Measurements from ENCODE around the gene MAP3K13. TPM values are rescaled to one million over a fixed set of nuclear protein-coding genes. Genes with fewer than 3 reads are reported as not detected.

MAP3K13 gene
- total and polyA plus RNA-seq, 2 of the 13 experiments (the other 11 are each of a cell fraction or from before 2014, with no cell fraction given), result 24.2 to 26.5 TPM

DNA sequence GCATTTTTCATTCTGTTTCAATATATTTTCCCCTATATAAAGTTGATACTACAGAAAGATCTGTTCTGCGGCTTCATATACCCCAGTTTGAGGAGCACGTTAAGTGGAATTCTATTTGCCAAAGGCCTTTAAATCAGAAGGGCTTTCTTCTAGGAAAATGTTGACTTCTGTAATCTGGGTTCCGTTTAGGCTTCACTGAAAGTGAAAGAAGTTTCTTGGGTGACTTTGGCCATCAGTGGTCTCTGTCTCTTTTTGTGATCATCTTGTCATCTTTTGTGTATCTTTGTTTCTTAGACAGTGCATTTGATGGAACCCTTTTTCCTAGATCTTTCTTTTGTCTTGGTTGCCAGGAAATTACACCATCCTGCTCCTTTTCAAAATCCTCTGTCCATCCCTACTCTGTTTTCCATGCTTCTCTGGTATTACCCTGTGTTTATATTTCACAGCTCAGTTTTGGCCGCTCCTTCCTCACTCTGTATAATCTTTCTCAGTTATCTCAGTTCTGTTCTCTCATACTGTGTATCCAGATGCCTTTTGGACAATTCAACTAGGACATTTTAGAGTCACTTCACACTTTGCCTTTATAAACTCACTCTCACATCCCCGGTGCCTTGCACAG, 40.7 kb upstream of the MAP3K13 start:
- ChIA-PET CTCF (ENCODE audit: low intra/inter-chr PET ratio, low total read pairs) (no interaction called here), POLR2A (no interaction called here)
- H3K9ac ChIP-seq (ENCODE audit: insufficient read depth, low read depth, low read length), result no peak overlapping the region
- H3K9me3 ChIP-seq (ENCODE audit: low read length), result no peaks in the 10 kb centered on the region
- H4K20me1 ChIP-seq (ENCODE audit: insufficient read depth, low read length), result no peaks in the 10 kb centered on the region
- FAIRE-seq, result no peak
- DNase-seq (ENCODE audit: low spot score), result no peak
- peaks cover 31% of the 10 kb centered on the region for H3K4me1 ChIP-seq (ENCODE audit: insufficient read depth, low read length)
- no peak overlapping the region for H3K4me2 ChIP-seq (ENCODE audit: low read depth, low read length)
- BruUV-seq (replicated peaks), result no TSS peak
- no peaks in the 10 kb centered on the region for H3K27me3 ChIP-seq (ENCODE audit: control insufficient read depth in 1 of 2, insufficient read depth in 2 of 2, low read length in 2 of 2)
- intact Hi-C loops (cut with micrococcal nuclease; ENCODE audit: unreplicated experiment) (no loop called here), in situ Hi-C loops (cut with HindIII; ENCODE audit: extremely low pct_ligation_motif_present, low pct_unique_long_range_greater_than_20kb) (no loop called here)
- H3K4me3 ChIP-seq (replicated peaks in 1 of 3; ENCODE audit: insufficient read depth in 1 of 3, low read depth in 2 of 3, low read length in 3 of 3), result no peak overlapping the region
- H3K27ac ChIP-seq (ENCODE audit: extremely low read length, insufficient read depth, low read length), result no peak overlapping the region
- no peak for TF ChIP-seq ZNF792 (CRISPR knock-in tag; IDR thresholded peaks at IDR 0.05)
- WGBS (ENCODE audit: low lambda C conversion rate), result 89% methylated on average over 5 of the region's 5 CpGs
- no peaks in the 10 kb centered on the region for H3K36me3 ChIP-seq (replicated peaks in 1 of 2; ENCODE audit: control insufficient read depth in 1 of 2, insufficient read depth in 2 of 2, low read length in 2 of 2)
- ATAC-seq, result no peak
- H3K79me2 ChIP-seq (ENCODE audit: insufficient read depth, low read length), result no peaks in the 10 kb centered on the region
- H2AFZ ChIP-seq (ENCODE audit: low read length), result no peak overlapping the region

DNA sequence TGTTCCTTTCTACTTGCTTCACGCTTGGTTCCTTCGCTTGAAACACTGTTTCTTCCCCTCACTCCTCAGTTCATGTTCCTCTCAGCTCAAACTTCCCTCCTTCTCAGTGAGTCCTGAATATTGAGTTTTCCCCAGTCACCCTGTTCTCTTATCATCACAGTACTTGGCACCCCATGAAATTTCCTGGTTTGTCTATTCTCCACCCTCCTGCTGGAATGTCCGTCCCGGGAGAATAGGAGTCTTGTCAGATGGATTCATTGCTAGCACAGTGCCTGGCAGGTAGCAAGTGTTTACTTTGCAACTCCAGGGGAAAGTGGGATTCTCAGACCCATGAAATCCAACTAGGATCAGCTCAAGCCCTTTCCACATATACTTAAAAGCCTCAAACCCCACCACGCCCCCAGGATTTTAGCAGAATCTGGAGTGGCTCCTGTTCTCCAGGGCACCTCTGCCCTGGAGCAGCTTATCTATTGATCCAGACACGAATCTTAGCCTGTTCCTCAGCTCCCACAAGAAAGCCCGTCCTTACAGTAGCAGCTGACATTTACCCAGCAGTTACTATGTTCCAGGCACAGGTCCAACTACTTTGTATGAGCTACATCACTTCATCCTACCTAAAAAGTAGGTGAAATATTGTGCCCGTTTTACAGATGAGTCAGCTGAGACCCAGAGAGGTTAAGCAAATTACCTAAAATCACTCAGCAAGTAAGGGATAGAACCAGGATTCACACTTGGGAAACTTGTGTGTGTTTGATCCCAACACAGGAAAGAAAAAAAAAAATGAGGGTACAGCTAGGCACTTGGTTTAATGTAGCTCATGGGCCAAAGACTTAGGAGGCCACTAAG, 36.8 kb upstream of the MAP3K13 start:
- Histone ChIP-seq H3K9ac (ENCODE audit: insufficient read depth, low read depth, low read length) (no peak overlapping the region), H3K4me3 (replicated peaks in 1 of 3; ENCODE audit: insufficient read depth in 1 of 3, low read depth in 2 of 3, low read length in 3 of 3) (no peak overlapping the region), H3K36me3 (replicated peaks in 1 of 2; ENCODE audit: control insufficient read depth in 1 of 2, insufficient read depth in 2 of 2, low read length in 2 of 2) (no peaks in the 10 kb centered on the region; a peak in 1 of 5 replicates), H3K4me1 (ENCODE audit: insufficient read depth, low read length) (peaks cover 46% of the 10 kb centered on the region), H3K27me3 (ENCODE audit: control insufficient read depth in 1 of 2, insufficient read depth in 2 of 2, low read length in 2 of 2) (no peaks in the 10 kb centered on the region), H3K79me2 (ENCODE audit: insufficient read depth, low read length) (peaks cover 20% of the 10 kb centered on the region), H2AFZ (ENCODE audit: low read length) (no peak overlapping the region), H4K20me1 (ENCODE audit: insufficient read depth, low read length) (no peaks in the 10 kb centered on the region), H3K9me3 (ENCODE audit: low read length) (no peaks in the 10 kb centered on the region), H3K27ac (ENCODE audit: extremely low read length, insufficient read depth, low read length) (no peak overlapping the region), H3K4me2 (ENCODE audit: low read depth, low read length) (no peak overlapping the region)
- POLR2A ChIA-PET, result interaction anchor here (1.4 kb wide), 1 partner anchor 17 kb away, joined by 3 read pairs; no protein-coding TSS in a partner anchor
- WGBS (ENCODE audit: low lambda C conversion rate), result 84% methylated on average over 8 of the region's 8 CpGs
- FAIRE-seq (no peak), ATAC-seq (no peak), DNase-seq (ENCODE audit: low spot score) (no peak)
- intact Hi-C loops (cut with micrococcal nuclease; ENCODE audit: unreplicated experiment) (no loop called here), in situ Hi-C loops (cut with HindIII; ENCODE audit: extremely low pct_ligation_motif_present, low pct_unique_long_range_greater_than_20kb) (no loop called here)
- CTCF ChIA-PET (ENCODE audit: low intra/inter-chr PET ratio, low total read pairs), result no interaction called here
- TF ChIP-seq ZNF629 (CRISPR knock-in tag; conservative IDR thresholded peaks at IDR 0.05) (peak; percentile 83), ZMYM3 (CRISPR knock-in tag; IDR thresholded peaks at IDR 0.05) (peak; percentile 27; the same call in 1 of the 2 replicates), ZNF768 (CRISPR knock-in tag; IDR thresholded peaks at IDR 0.05) (peak; percentile 50; the same call in 1 of the 2 replicates)
- TF ChIP-seq, protein P1, sequence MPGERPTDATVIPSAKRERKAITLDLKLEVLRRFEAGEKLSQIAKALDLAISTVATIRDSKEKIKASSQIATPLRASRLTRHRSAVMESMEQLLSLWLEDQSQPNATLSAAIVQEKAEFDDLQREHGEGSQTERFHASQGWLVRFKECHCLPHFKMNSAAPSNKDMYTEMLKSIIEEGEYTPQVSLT (CRISPR knock-in tag; IDR thresholded peaks at IDR 0.05; ENCODE audit: borderline replicate concordance, low read depth), result no peak
- BruUV-seq (replicated peaks), result no TSS peak

Measured in HepG2 (cell line).